ENCODE results near the gene HAAO. TPM values are rescaled to one million over a fixed set of nuclear protein-coding genes. Genes with fewer than 3 reads are reported as not detected.
A peak's percentile ranks its signal among the peaks of the same experiment; 100 is the strongest.

Gene HAAO
- total and polyA plus RNA-seq, 2 donors from 2014 or later = 16.2 to 57.2 TPM

DNA sequence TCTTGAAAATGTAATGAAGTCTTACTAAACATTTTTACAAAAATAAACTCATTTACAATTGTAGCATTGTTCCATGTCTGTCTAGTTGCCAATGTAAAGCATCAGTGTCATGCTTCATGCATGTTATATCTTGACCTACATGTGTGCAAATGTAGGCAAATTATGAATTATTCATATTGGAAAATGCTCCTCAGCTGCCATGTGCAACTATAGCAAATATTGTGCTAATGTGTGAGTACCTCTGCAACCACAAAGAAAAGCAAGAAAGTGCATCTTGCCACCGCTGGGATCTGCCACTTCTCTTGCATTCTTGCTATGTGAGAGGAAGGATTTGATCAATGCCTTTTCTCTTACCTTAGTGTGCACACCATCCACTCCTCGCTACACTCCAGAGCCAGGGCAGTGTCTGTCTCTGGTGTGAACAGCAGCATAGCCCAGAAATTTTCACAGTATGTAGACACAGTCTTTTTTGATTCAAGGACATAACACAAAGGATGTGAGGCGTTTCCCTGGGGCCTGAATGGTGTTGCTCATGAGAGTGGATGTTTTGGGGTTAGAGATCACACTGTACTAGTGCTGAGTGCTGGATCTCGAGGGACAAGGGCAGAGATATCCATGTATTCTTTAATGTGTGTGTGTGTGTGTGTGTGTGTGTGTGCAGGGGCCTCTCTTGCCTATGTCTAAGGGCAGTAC is 47.6 kb upstream of the HAAO start:
- intact Hi-C loops (cut with DNase I) = loop anchor here (10.0 kb wide), 1 partner anchor 405 kb away; no protein-coding TSS in a partner anchor
- Histone ChIP-seq H3K9me3 (ENCODE audit: control insufficient read depth in 2 of 3, insufficient read depth in 1 of 3, low read length in 3 of 3) (no peaks in the 10 kb centered on the region), H3K27me3 (ENCODE audit: control insufficient read depth, insufficient read depth, low read length) (no peaks in the 10 kb centered on the region), H3K27ac (ENCODE audit: low read depth in 2 of 2, low read length in 2 of 2) (no peak overlapping the region), H3K36me3 (ENCODE audit: control insufficient read depth in 2 of 3, insufficient read depth in 3 of 3, low read length in 3 of 3) (no peaks in the 10 kb centered on the region), H3K4me3 (ENCODE audit: low read length in 3 of 3) (no peak overlapping the region), H3K4me1 (ENCODE audit: control insufficient read depth in 2 of 3, insufficient read depth in 2 of 3, low read depth in 1 of 3, low read length in 3 of 3) (peaks cover 5 to 8% (median 6%) of the 10 kb centered on the region in 3 donors), H3K9ac (ENCODE audit: low read length in 3 of 3) (no peak overlapping the region)
- DNase-seq (peak in 1 of 5 donors; percentile 13), FAIRE-seq (no peak)
- TF ChIP-seq, protein P1, sequence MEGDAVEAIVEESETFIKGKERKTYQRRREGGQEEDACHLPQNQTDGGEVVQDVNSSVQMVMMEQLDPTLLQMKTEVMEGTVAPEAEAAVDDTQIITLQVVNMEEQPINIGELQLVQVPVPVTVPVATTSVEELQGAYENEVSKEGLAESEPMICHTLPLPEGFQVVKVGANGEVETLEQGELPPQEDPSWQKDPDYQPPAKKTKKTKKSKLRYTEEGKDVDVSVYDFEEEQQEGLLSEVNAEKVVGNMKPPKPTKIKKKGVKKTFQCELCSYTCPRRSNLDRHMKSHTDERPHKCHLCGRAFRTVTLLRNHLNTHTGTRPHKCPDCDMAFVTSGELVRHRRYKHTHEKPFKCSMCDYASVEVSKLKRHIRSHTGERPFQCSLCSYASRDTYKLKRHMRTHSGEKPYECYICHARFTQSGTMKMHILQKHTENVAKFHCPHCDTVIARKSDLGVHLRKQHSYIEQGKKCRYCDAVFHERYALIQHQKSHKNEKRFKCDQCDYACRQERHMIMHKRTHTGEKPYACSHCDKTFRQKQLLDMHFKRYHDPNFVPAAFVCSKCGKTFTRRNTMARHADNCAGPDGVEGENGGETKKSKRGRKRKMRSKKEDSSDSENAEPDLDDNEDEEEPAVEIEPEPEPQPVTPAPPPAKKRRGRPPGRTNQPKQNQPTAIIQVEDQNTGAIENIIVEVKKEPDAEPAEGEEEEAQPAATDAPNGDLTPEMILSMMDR (IDR thresholded peaks at IDR 0.05; ENCODE audit: borderline replicate concordance, extremely low read depth, insufficient read depth) = no peak

DNA sequence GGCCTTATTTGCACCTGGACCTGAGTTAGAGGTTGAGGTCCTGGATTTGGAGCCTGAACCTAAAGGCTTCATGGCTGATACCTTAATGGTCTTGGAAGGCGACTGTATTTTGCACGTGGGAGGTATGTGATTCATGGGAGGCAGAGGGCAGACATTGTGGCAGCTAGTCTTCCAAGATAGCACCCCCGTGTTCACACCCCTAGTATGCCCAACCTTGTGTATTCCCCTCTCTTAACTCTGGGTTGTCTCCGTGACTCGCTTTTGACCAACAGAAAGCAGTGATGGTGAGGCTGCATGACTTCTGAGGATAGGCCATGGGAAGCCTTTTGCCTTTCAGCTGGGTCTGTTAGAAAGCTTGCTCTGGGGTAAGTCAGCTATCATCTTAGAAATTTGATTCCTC is 45.8 kb upstream of the HAAO start:
- H3K36me3 ChIP-seq (ENCODE audit: control insufficient read depth in 2 of 3, insufficient read depth in 3 of 3, low read length in 3 of 3) = no peaks in the 10 kb centered on the region
- no peak overlapping the region for H3K27ac ChIP-seq (ENCODE audit: low read depth in 2 of 2, low read length in 2 of 2)
- H3K27me3 ChIP-seq (ENCODE audit: control insufficient read depth, insufficient read depth, low read length) = no peaks in the 10 kb centered on the region
- no peaks in the 10 kb centered on the region for H3K9me3 ChIP-seq (ENCODE audit: control insufficient read depth in 2 of 3, insufficient read depth in 1 of 3, low read length in 3 of 3)
- intact Hi-C loops (cut with DNase I) = no loop called here
- H3K9ac ChIP-seq (ENCODE audit: low read length in 3 of 3) = no peak overlapping the region
- no peak overlapping the region for H3K4me3 ChIP-seq (ENCODE audit: low read length in 3 of 3)
- no peak for DNase-seq
- TF ChIP-seq, protein P1 (IDR thresholded peaks at IDR 0.05; ENCODE audit: borderline replicate concordance, extremely low read depth, insufficient read depth) = no peak
- peaks cover 2 to 5% (median 2%) of the 10 kb centered on the region in 3 donors for H3K4me1 ChIP-seq (ENCODE audit: control insufficient read depth in 2 of 3, insufficient read depth in 2 of 3, low read depth in 1 of 3, low read length in 3 of 3)
- FAIRE-seq = no peak

DNA sequence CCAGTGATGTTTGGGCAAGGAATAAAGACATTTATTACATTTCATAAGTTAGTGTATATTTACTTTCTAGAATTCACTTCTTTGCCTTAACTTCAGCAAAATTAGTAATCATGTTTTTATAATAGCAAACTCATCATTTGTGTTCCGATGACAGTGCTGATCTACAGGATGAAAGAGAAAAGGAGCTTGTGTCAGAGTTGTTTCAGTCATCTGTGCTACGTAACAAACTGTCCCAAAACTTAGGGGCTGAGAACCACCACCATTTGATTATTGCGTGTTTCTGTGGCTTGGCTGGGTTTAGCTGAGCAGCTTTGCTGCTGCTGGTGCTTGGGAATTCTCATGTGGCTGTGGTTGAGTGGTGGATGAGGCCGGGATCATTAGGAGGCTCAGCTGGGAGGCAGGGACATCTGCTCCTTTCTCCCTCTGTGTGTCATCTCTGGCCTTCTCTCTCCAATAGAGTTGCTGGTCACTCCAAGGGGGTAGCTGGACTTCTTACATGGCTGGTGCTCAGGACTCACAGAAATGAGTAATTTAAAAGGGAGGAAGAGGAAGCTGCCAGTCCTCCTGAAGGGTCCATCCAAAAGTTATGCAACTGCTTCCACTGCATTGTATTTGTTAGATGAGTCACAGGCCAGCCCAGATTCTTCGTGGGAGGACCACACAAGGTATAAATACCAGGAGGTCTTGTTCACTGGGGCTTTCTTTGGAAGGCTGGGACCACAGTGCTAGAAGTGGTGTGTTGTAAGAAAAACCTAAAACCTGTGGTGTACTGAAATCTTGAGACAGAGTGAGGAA is 43.4 kb upstream of the HAAO start:
- Histone ChIP-seq H3K27ac (ENCODE audit: low read depth in 2 of 2, low read length in 2 of 2) (no peak overlapping the region), H3K4me1 (ENCODE audit: control insufficient read depth in 2 of 3, insufficient read depth in 2 of 3, low read depth in 1 of 3, low read length in 3 of 3) (peaks cover 0 to 3% (median 0%) of the 10 kb centered on the region in 3 donors), H3K9ac (ENCODE audit: low read length in 3 of 3) (no peak overlapping the region), H3K36me3 (ENCODE audit: control insufficient read depth in 2 of 3, insufficient read depth in 3 of 3, low read length in 3 of 3) (no peaks in the 10 kb centered on the region), H3K9me3 (ENCODE audit: control insufficient read depth in 2 of 3, insufficient read depth in 1 of 3, low read length in 3 of 3) (no peaks in the 10 kb centered on the region), H3K27me3 (ENCODE audit: control insufficient read depth, insufficient read depth, low read length) (no peaks in the 10 kb centered on the region), H3K4me3 (ENCODE audit: low read length in 3 of 3) (no peak overlapping the region)
- no peak for FAIRE-seq
- TF ChIP-seq, protein P1 (IDR thresholded peaks at IDR 0.05; ENCODE audit: borderline replicate concordance, extremely low read depth, insufficient read depth) = no peak
- intact Hi-C loops (cut with DNase I) = no loop called here
- no peak for DNase-seq
